CD14-positive monocyte (primary cell): ENCODE measurements around the gene PTRH1. TPM values are rescaled to one million over a fixed set of nuclear protein-coding genes. Genes with fewer than 3 reads are reported as not detected.

Experiments
- DNase-seq, 3 donors: peaks; one replicate each; pipeline ENCODE4 v3.0.0-alpha.2; 2011 to 2022
- H2AFZ ChIP-seq: 2 replicates; pipeline ENCODE4 v1.6.0; 2012; ENCODE audit warnings: mild to moderate bottlenecking, low read depth, low read length, inconsistent platforms; ENCODE audit not compliant: insufficient read depth, poor library complexity, severe bottlenecking
- H3K27ac ChIP-seq, 2 donors: 1 replicate in 1 of 2; 2 replicates in 1 of 2; pipeline ENCODE4 v1.5.1; 2012 to 2013; ENCODE audit warnings: low read length in 2 of 2, control low read depth in 1 of 2, inconsistent platforms in 1 of 2, low read depth in 1 of 2, mild to moderate bottlenecking in 1 of 2
- H3K27me3 ChIP-seq, 2 donors: one replicate each; pipeline versions ENCODE4 v1.6.0 to v1.6.1; 2011 to 2013; ENCODE audit warnings: low read length in 2 of 2; ENCODE audit not compliant: control insufficient read depth in 2 of 2, insufficient read depth in 2 of 2
- H3K36me3 ChIP-seq, 2 donors: replicated peaks in 1 of 2; 1 replicate in 1 of 2; 2 replicates in 1 of 2; pipeline versions ENCODE4 v1.5.1 to v1.6.1; 2012 to 2013; ENCODE audit warnings: low read length in 2 of 2, control low read depth in 1 of 2, inconsistent platforms in 1 of 2, mild to moderate bottlenecking in 1 of 2; ENCODE audit not compliant: insufficient read depth in 2 of 2, control insufficient read depth in 1 of 2
- H3K4me1 ChIP-seq, 2 donors: 1 replicate in 1 of 2; 2 replicates in 1 of 2; pipeline versions ENCODE4 v1.5.1 to v1.6.1; 2012 to 2013; ENCODE audit warnings: low read length in 2 of 2, control low read depth in 1 of 2, inconsistent platforms in 1 of 2, mild to moderate bottlenecking in 1 of 2, moderate library complexity in 1 of 2; ENCODE audit not compliant: insufficient read depth in 2 of 2, control insufficient read depth in 1 of 2
- H3K4me2 ChIP-seq: replicated peaks from 2 replicates; pipeline ENCODE3; 2012; ENCODE audit warnings: low read length, moderate library complexity, mild to moderate bottlenecking; ENCODE audit not compliant: poor library complexity, severe bottlenecking; ENCODE audit errors: extremely low read depth
- H3K4me3 ChIP-seq, 3 experiments: fragments of 200-600 bp in 1 of 3; sonication (generic) in 1 of 3; replicated peaks in 1 of 3; 1 replicate in 2 of 3; 2 replicates in 1 of 3; pipeline ENCODE4 v1.5.1; 2011 to 2013; ENCODE audit warnings: low read length in 3 of 3, mild to moderate bottlenecking in 3 of 3, control low read depth in 2 of 3, low read depth in 2 of 3, inconsistent platforms in 1 of 3, moderate library complexity in 1 of 3
- H3K79me2 ChIP-seq: 2 replicates; pipeline ENCODE4 v1.6.0; 2012; ENCODE audit warnings: mild to moderate bottlenecking, control low read depth, inconsistent platforms, low read length, moderate library complexity; ENCODE audit not compliant: insufficient read depth
- H3K9ac ChIP-seq: 2 replicates; pipeline ENCODE4 v1.6.0; 2017; ENCODE audit warnings: low read length, mild to moderate bottlenecking; ENCODE audit not compliant: insufficient read depth, poor library complexity, severe bottlenecking
- H3K9me3 ChIP-seq, 2 donors: replicated peaks in 1 of 2; 1 replicate in 1 of 2; 2 replicates in 1 of 2; pipeline versions ENCODE4 v1.5.1 to v1.6.1; 2012 to 2013; ENCODE audit warnings: low read length in 2 of 2, control low read depth in 1 of 2; ENCODE audit not compliant: control insufficient read depth in 1 of 2, insufficient read depth in 1 of 2
- H4K20me1 ChIP-seq: 2 replicates; pipeline ENCODE4 v1.6.0; 2012; ENCODE audit warnings: mild to moderate bottlenecking, low read length, control low read depth, moderate library complexity; ENCODE audit not compliant: insufficient read depth
- H3K27ac Mint-ChIP-seq, 7 donors: one replicate each; pipeline ENCODE4 v1.8.0; 2020; ENCODE audit warnings: mild to moderate bottlenecking in 7 of 7, mixed read lengths in 7 of 7, moderate library complexity in 6 of 7, inconsistent platforms in 2 of 7
- H3K27me3 Mint-ChIP-seq, 3 donors: one replicate each; pipeline ENCODE4 v1.8.0; 2021 to 2022; ENCODE audit warnings: low read depth in 3 of 3, mild to moderate bottlenecking in 3 of 3, mixed read lengths in 3 of 3, moderate library complexity in 3 of 3, inconsistent platforms in 1 of 3
- H3K36me3 Mint-ChIP-seq, 2 donors: one replicate each; pipeline ENCODE4 v1.8.0; 2020; ENCODE audit warnings: mixed read lengths in 2 of 2, inconsistent platforms in 1 of 2, mild to moderate bottlenecking in 1 of 2
- H3K4me1 Mint-ChIP-seq: one replicate; pipeline ENCODE4 v1.8.0; 2020; ENCODE audit warnings: mild to moderate bottlenecking, mixed read lengths
- H3K4me3 Mint-ChIP-seq, 2 donors: one replicate each; pipeline ENCODE4 v1.8.0; 2020; ENCODE audit warnings: mild to moderate bottlenecking in 2 of 2, mixed read lengths in 2 of 2, moderate library complexity in 1 of 2
- H3K9me3 Mint-ChIP-seq, 7 donors: one replicate each; pipeline ENCODE4 v1.8.0; 2020 to 2022; ENCODE audit warnings: mixed read lengths in 7 of 7, mild to moderate bottlenecking in 6 of 7, moderate library complexity in 6 of 7, inconsistent platforms in 2 of 7
- WGBS: methylation state at CpG from one replicate; pipeline ENCODE4 v1.1.5; 2013; ENCODE audit warnings: missing lambda C conversion rate; ENCODE audit not compliant: insufficient coverage; 5-methylcytosine and 5-hydroxymethylcytosine counted together
- intact Hi-C, 2 donors: fragments of 100-400 bp; cut with micrococcal nuclease; formaldehyde crosslinking; loops; one replicate each; pipeline versions ENCODE4 v1.15.0 to v1.15.1; 2023
- polyA plus RNA-seq, 3 donors: library from polyadenylated mRNA; depleted of rRNA in 1 of 3; unstranded in 2 of 3; stranded (reverse) in 1 of 3; fragments of 300-500 nt in 2 of 3; fragments of >200 nt in 1 of 3; fragmentation: Illumina TruSeq in 2 of 3; gene quantifications; 1 replicate in 2 of 3; 2 replicates in 1 of 3; pipeline ENCODE4 v1.2.3, GENCODE V29; 2012 to 2021
- TF ChIP-seq, protein P1 (sequence below): fragments of 200-600 bp; IDR thresholded peaks from one replicate; pipeline ENCODE4 v1.8.0; 2022; ENCODE audit warnings: antibody characterized with exemption, mild to moderate bottlenecking

PTRH1 gene
- polyA plus RNA-seq, 3 donors, result 6.9 to 19.9 (median 19.5) TPM

DNA sequence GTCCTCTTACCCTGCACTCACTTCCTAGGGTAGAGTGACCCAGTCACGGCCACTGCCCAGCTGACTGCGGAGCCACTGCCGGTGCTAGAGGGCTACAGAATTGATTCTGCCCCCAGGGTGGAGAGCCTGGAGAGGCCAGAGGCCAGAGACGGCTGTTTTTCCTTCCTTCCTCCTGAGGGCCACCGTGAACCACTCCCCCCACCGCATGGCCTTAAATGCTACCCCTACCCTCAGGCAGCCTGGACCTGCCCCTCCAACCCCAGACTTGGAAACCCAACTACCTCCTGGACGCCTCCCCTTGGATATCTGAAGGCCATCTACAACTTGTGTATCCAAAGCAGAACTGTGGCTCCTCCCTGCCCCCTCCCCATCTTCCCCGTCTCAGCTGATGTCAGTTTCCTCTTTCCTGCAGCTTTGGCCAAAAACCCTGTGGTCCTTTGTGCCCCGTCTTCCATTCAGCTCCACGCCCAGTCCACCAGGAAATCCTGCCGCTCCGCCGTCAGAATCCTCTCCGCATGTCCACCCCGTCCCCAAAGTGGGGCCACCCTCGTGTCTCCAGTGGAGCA is 46.7 kb upstream of the PTRH1 start:
- peaks cover 62 to 87% of the 10 kb centered on the region in 2 donors for H3K36me3 Mint-ChIP-seq
- peak overlapping the region; percentile 56 for H3K4me2 ChIP-seq

DNA sequence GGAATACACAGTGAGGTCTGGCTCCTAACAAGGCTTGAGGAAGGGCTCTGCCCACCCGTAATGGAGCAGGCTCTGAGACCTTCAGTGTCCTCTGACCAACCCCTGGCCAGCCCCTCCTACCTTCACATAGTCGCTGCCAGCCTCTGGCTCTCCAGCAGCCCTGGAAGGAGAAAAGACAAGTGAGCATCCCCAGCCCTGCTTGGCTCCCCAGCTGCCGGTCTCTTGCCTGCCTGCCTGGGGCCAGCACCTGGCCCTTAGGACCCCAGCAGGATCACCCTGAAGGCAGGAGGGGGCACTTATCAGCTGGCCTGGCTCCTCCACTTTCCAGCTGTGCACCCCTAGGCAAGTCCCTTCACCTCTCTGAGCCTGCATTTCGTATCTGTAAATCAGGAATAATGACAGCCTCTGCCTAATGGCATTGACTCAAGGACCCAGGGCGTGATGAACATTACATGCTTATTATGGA is 46.1 kb upstream of the PTRH1 start:
- Mint-ChIP-seq H3K36me3 (peaks cover 58 to 87% of the 10 kb centered on the region in 2 donors), H3K9me3 (no peaks in the 10 kb centered on the region), H3K4me1 (peaks cover 46% of the 10 kb centered on the region), H3K27ac (peak overlapping the region in 6 of 7 donors; percentile 54 to 92 (median 87)), H3K4me3 (no peak overlapping the region), H3K27me3 (peaks cover 0 to 1% (median 1%) of the 10 kb centered on the region in 3 donors)
- H2AFZ ChIP-seq, result no peak overlapping the region
- peaks cover 92% of the 10 kb centered on the region for H3K79me2 ChIP-seq
- H3K4me3 ChIP-seq, result no peak overlapping the region
- H3K9ac ChIP-seq, result no peak overlapping the region
- H4K20me1 ChIP-seq, result peaks cover 100% of the 10 kb centered on the region
- WGBS, result 100% methylated on average over 5 of the region's 5 CpGs
- peaks cover 27 to 30% of the 10 kb centered on the region in 2 donors for H3K4me1 ChIP-seq
- no peak for DNase-seq
- H3K27me3 ChIP-seq, result no peaks in the 10 kb centered on the region
- H3K9me3 ChIP-seq, result no peaks in the 10 kb centered on the region
- TF ChIP-seq, protein P1, sequence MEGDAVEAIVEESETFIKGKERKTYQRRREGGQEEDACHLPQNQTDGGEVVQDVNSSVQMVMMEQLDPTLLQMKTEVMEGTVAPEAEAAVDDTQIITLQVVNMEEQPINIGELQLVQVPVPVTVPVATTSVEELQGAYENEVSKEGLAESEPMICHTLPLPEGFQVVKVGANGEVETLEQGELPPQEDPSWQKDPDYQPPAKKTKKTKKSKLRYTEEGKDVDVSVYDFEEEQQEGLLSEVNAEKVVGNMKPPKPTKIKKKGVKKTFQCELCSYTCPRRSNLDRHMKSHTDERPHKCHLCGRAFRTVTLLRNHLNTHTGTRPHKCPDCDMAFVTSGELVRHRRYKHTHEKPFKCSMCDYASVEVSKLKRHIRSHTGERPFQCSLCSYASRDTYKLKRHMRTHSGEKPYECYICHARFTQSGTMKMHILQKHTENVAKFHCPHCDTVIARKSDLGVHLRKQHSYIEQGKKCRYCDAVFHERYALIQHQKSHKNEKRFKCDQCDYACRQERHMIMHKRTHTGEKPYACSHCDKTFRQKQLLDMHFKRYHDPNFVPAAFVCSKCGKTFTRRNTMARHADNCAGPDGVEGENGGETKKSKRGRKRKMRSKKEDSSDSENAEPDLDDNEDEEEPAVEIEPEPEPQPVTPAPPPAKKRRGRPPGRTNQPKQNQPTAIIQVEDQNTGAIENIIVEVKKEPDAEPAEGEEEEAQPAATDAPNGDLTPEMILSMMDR, result no peak
- H3K36me3 ChIP-seq, result peaks cover 46 to 78% of the 10 kb centered on the region in 2 donors
- intact Hi-C loops, result loop anchor here (5.0 kb wide), 1 partner anchor 36 kb away; no protein-coding TSS in a partner anchor
- H3K4me2 ChIP-seq, result no peak overlapping the region
- peak overlapping the region in 1 of 2 donors; percentile 58 for H3K27ac ChIP-seq

More for the DNA sequence above, 46.7 kb upstream of the PTRH1 start:
- H2AFZ ChIP-seq, result no peak overlapping the region
- H3K36me3 ChIP-seq, result peaks cover 53 to 78% of the 10 kb centered on the region in 2 donors
- peak overlapping the region; percentile 15 to 58 for H3K27ac ChIP-seq
- DNase-seq, result peak; percentile 56 to 57 (median 56)
- H3K4me3 ChIP-seq, result peak overlapping the region in 1 of 3 experiments; percentile 47
- peak overlapping the region; percentile 85 to 92 (median 89) for H3K27ac Mint-ChIP-seq
- H3K4me1 Mint-ChIP-seq, result peaks cover 51% of the 10 kb centered on the region
- H4K20me1 ChIP-seq, result peaks cover 100% of the 10 kb centered on the region
- H3K4me1 ChIP-seq, result peaks cover 27 to 37% of the 10 kb centered on the region in 2 donors
- intact Hi-C loops, result loop anchor here (5.0 kb wide), 1 partner anchor 35 kb away; no protein-coding TSS in a partner anchor
- H3K27me3 ChIP-seq, result no peaks in the 10 kb centered on the region
- TF ChIP-seq, protein P1, result no peak
- H3K79me2 ChIP-seq, result peaks cover 93% of the 10 kb centered on the region
- peaks cover 0 to 1% (median 1%) of the 10 kb centered on the region in 3 donors for H3K27me3 Mint-ChIP-seq
- H3K9me3 ChIP-seq, result no peaks in the 10 kb centered on the region
- no peaks in the 10 kb centered on the region for H3K9me3 Mint-ChIP-seq
- 16% methylated on average over 16 of the region's 16 CpGs for WGBS
- H3K9ac ChIP-seq, result no peak overlapping the region
- peak overlapping the region; percentile 48 to 79 for H3K4me3 Mint-ChIP-seq
